Measurements from ENCODE around the gene KCNQ1. TPM values are rescaled to one million over a fixed set of nuclear protein-coding genes. Genes with fewer than 3 reads are reported as not detected.

KCNQ1 gene
- total RNA-seq, 2 donors from 2014 or later, result 51.4 to 55.8 TPM

GRCh38 chr11:2778630-2779498 lies 334.1 kb downstream of the KCNQ1 start:
- H3K4me3 ChIP-seq, result no peak overlapping the region
- H3K9ac ChIP-seq (ENCODE audit: low read depth in 2 of 2, low read length in 2 of 2), result peak overlapping the region; percentile 66 to 73
- peaks cover 10% of the 10 kb centered on the region for H3K4me1 ChIP-seq
- H3K27me3 ChIP-seq, result no peaks in the 10 kb centered on the region
- peak; percentile 85 for DNase-seq
- no peaks in the 10 kb centered on the region for H3K9me3 ChIP-seq
- peak; percentile 22 for TF ChIP-seq CTCF (IDR thresholded peaks at IDR 0.05)
- peak overlapping the region; percentile 75 for H3K27ac ChIP-seq
- no peaks in the 10 kb centered on the region for H3K36me3 ChIP-seq
- intact Hi-C loops (cut with DNase I), result no loop called here

- H3K9ac ChIP-seq (ENCODE audit: low read depth in 2 of 2, low read length in 2 of 2), result peak overlapping the region in 1 of 2 donors; percentile 33
- no peaks in the 10 kb centered on the region for H3K27me3 ChIP-seq
- peak overlapping the region; percentile 75 for H3K27ac ChIP-seq
- intact Hi-C loops (cut with DNase I), result no loop called here
- no peak overlapping the region for H3K4me3 ChIP-seq
- H3K4me1 ChIP-seq, result peaks cover 10% of the 10 kb centered on the region
- no peak for DNase-seq
- no peaks in the 10 kb centered on the region for H3K9me3 ChIP-seq
- H3K36me3 ChIP-seq, result no peaks in the 10 kb centered on the region
- no peak for TF ChIP-seq CTCF (IDR thresholded peaks at IDR 0.05)
Observed at GRCh38 chr11:2779499-2779980, 334.7 kb downstream of the KCNQ1 start.

- DNase-seq, result peak; percentile 20
- Histone ChIP-seq H3K9me3 (no peaks in the 10 kb centered on the region), H3K36me3 (no peaks in the 10 kb centered on the region), H3K27me3 (no peaks in the 10 kb centered on the region), H3K27ac (no peak overlapping the region), H3K4me1 (peaks cover 10% of the 10 kb centered on the region), H3K4me3 (no peak overlapping the region), H3K9ac (ENCODE audit: low read depth in 2 of 2, low read length in 2 of 2) (no peak overlapping the region)
- TF ChIP-seq CTCF (IDR thresholded peaks at IDR 0.05), result no peak
- intact Hi-C loops (cut with DNase I), result no loop called here
Observed at GRCh38 chr11:2779981-2780849, 335.4 kb downstream of the KCNQ1 start.

GRCh38 chr11:2780850-2781407 lies 336.1 kb downstream of the KCNQ1 start:
- intact Hi-C loops (cut with DNase I), result no loop called here
- no peaks in the 10 kb centered on the region for H3K36me3 ChIP-seq
- H3K4me1 ChIP-seq, result peaks cover 10% of the 10 kb centered on the region
- no peaks in the 10 kb centered on the region for H3K27me3 ChIP-seq
- H3K27ac ChIP-seq, result no peak overlapping the region
- H3K4me3 ChIP-seq, result no peak overlapping the region
- DNase-seq, result no peak
- no peak for TF ChIP-seq CTCF (IDR thresholded peaks at IDR 0.05)
- no peaks in the 10 kb centered on the region for H3K9me3 ChIP-seq
- no peak overlapping the region for H3K9ac ChIP-seq (ENCODE audit: low read depth in 2 of 2, low read length in 2 of 2)
